HG03342 (cell line): ENCODE data around the gene CFAP97.
"Not testable (repeated sequence)": the region's sequence is repeated elsewhere in the genome, so short reads cannot be mapped to it uniquely, and the experiment has no call there.

Experiments used
- ATAC-seq: cut with Tn5 transposase; IDR thresholded peaks from one replicate; pipeline ENCODE4 v1.9.1; 2021; ENCODE audit warnings: mild to moderate bottlenecking, moderate library complexity; ENCODE audit not compliant: unreplicated experiment

CFAP97 gene

DNA sequence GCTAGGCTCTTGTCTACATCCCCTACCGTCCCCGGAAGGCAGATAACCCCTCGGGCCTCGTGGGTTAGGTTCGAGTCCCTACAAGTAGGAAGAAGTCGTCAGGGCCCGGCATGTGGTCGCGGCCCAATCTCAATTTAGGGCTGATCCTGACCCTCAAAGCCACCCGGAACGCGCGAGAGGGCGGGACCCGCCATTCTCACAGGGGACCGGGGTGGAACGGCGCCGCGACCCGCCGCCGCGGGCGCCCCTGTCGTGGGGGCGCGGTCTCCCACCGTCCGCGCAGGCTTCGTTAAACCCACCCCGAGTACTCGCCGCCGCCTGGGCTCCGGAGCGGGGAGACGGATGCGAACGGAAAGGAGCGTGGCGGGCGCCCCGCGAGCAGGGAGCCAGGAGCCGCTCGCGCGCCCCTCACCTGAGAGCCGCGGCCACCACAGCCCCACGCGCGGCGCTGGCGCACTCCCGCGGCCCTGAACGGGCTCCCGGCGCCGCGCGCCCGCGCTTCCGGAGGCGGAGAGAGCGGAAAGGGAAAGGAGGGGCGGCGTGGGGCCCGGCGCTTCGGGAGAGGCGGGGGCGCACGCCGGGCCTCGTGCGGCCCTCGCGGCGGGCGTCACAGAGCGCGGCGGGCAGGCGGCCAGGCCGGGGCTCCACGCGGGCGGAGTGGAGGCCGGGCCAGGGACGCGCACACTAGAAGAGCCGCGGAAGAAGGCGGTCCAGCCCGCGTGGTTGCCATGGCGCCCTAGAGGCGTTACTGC, at the start of gene CFAP97:
Gene CFAP97 (minus strand): TSS at position 515 of the 752 bp plus-strand sequence. CDS start 12,804 bp downstream, outside the sequence.
- peak; percentile 69 for ATAC-seq

DNA sequence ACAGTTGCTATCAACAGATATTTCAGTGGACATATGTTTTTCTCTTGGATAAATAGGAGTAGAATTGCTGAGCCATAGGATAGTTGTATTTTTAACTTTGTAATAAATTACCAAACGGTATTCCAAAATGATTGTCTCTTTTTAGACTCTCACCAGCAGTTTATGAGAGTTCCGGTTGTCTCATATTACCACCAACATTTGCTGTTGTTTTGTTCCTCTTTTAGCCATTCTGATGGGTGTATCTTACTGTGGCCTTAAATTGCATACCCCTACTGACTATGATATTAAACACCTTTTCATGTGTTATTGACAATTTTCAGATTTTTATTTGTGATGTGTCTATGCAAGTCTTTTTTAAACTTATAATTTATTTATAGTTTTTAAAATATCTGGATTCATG, 45.3 kb upstream of the CFAP97 start:
- ATAC-seq: no peak

- ATAC-seq: no peak
Measured at GRCh38 chr4:185248393-185249039, 44.7 kb upstream of the CFAP97 start.

DNA sequence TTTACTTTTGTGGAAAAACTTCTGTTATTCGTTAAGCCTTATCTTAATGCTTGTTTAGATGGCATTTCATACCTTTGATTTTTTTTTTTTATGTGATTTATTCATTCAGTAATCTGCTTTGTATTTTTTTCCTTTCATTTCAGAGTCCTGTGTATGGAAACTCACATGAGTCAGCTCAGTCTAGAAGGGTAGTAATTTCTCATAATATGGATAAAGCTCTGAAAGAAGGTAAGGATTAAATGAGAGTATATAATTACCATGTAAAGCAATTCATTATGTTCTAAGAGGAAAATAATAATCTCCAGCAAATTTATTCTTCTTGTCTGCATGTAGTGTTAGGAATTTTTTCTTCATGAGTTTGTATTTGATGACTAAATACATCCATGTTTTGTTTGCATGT, 43.4 kb upstream of the CFAP97 start:
- no peak for ATAC-seq

DNA sequence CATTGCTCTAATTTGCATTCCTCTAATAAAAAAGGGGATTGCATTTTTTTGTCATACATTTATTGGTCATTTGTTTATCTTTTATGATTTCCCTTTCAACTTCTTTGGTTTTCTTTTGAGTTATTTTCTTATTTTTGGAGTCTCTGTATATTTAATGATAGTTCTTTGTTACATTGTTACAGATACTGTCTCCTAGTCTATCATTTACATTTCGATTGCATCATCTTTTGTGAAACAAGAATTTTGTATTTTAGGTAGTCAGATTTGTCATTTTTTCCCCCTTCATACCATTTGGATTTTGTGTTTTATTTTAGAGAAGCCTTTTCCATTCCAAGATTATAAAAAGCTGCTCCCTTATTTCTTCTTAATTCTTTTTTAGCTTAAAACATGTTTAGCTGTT, 42.7 kb upstream of the CFAP97 start:
- no peak for ATAC-seq

DNA sequence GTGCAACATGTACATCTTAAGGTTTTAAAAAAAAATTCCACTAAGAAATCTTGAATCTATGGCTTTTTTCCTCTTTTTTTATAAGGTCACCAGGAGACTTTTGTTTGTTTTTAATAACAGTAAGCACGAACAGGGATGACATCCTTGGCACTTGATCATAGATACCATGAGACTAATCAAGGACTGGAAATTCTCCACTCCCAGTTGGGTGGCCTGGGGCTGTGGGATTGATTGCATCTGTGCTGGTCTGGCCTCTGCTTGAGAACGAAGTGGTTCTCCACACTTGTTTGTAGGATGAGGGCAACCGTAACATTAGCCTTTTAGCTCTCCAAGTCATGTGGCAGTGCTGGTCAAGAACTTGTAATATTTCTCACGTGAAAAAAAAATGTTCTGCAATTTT, 41.0 kb upstream of the CFAP97 start:
- no peak for ATAC-seq

GRCh38 chr4:185243879-185244278, 40.1 kb upstream of the CFAP97 start:
- ATAC-seq: no peak

GRCh38 chr4:185242749-185243533, 39.1 kb upstream of the CFAP97 start:
- no peak for ATAC-seq

DNA sequence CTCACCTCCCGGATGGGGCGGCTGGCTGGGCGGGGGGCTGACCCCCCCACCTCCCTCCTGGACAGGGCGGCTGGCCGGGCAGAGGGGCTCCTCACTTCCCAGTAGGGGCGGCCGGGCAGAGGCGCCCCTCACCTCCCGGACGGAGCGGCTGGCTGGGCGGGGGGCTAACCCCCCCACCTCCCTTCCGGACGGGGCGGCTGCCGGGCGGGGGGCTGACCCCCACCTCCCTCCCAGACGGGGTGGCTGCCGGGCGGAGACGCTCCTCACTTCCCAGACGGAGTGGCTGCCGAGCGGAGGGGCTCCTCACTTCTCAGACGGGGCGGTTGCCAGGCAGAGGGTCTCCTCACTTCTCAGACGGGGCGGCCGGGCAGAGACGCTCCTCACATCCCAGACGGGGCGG, 36.7 kb upstream of the CFAP97 start:
- ATAC-seq: not testable (repeated sequence)

DNA sequence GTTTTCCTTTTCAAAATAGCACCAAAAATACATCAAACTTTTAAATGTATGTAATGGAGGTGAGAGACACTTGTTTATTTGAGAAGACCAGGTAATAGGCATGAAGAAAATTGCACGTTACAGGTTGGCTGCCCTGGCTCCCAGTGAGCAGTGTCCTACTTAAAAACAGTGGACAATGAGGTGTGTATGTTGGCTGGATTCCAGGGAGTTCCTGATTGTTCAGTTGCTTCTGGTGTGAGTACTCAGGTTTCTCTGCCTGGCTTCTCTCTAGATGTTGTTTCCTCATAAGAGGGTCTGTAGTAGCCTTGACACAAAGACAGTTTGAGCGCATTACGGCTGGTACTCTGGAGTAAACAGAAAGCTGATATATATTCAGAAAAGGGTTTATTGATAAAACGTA, 35.0 kb upstream of the CFAP97 start:
- no peak for ATAC-seq

DNA sequence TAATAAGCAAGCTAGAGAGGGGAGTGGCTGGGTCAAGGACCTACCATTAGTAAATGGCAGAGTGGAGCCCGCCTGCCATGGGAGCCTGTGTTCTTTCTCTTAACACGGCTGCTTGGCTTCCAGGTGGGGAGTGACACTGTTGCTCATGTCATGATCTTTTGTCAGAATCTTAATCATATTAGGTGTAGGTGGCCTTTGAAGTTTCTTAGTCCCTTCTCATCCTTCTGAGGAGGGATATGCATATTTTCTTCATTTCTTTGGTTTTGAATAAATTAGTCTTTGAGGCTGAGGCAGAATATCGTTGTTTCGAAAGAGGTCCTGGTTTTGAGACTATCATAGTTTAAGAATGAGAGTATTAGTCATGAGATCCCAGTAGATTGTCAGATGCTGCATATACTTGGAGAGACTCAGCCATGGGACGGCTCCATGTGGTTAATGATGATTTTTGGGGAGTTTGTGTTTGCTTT, 34.4 kb upstream of the CFAP97 start:
- no peak for ATAC-seq

DNA sequence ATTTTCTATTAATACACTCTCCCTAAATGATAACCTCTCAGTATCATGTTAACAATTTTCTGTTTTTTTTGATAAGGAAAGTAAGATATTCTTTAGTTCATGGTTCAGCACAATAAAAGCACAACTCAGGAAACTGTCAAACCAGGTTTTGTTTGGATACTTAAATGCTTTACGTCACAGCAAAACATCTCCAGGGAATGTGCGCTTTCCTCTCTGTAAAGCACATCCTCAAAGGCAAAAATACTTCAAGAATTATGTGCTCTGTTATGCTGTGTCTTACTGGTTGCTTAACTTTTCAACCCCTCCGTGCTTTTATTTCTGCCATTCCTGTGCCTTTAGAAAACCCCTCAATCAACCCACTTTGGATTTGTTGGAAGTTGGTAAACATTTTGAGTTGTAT, 33.4 kb upstream of the CFAP97 start:
- no peak for ATAC-seq

- ATAC-seq: no peak
Measured at GRCh38 chr4:185235843-185236503, 32.2 kb upstream of the CFAP97 start.

- no peak for ATAC-seq
Measured at GRCh38 chr4:185235119-185235842, 31.5 kb upstream of the CFAP97 start.

- no peak for ATAC-seq
Measured at GRCh38 chr4:185232370-185232769, 28.6 kb upstream of the CFAP97 start.

- no peak for ATAC-seq
Measured at GRCh38 chr4:185229021-185229818, 25.4 kb upstream of the CFAP97 start.

- ATAC-seq: no peak
Measured at GRCh38 chr4:185227713-185228278, 24.0 kb upstream of the CFAP97 start.

GRCh38 chr4:185227131-185227551, 23.3 kb upstream of the CFAP97 start:
- ATAC-seq: no peak

GRCh38 chr4:185225940-185226339, 22.1 kb upstream of the CFAP97 start:
- ATAC-seq: no peak
